ENCODE data around the gene GGTLC1. TPM values are rescaled to one million over a fixed set of nuclear protein-coding genes. Genes with fewer than 3 reads are reported as not detected.
"Not testable (repeated sequence)": the region's sequence is repeated elsewhere in the genome, so short reads cannot be mapped to it uniquely, and the experiment has no call there.

GGTLC1 gene
- total and polyA plus RNA-seq, 2 donors from 2014 or later: not detected

- H3K4me3 ChIP-seq (ENCODE audit: low read length in 3 of 3): no peak overlapping the region
- intact Hi-C loops (cut with DNase I): no loop called here
- H3K9me3 ChIP-seq (ENCODE audit: control insufficient read depth in 2 of 3, insufficient read depth in 1 of 3, low read length in 3 of 3): peaks cover 0 to 2% (median 0%) of the 10 kb centered on the region in 3 donors
- H3K27ac ChIP-seq (ENCODE audit: low read depth in 2 of 2, low read length in 2 of 2): no peak overlapping the region
- no peaks in the 10 kb centered on the region for H3K4me1 ChIP-seq (ENCODE audit: control insufficient read depth in 2 of 3, insufficient read depth in 2 of 3, low read depth in 1 of 3, low read length in 3 of 3)
- no peak overlapping the region for H3K9ac ChIP-seq (ENCODE audit: low read length in 3 of 3)
- no peaks in the 10 kb centered on the region for H3K36me3 ChIP-seq (ENCODE audit: control insufficient read depth in 2 of 3, insufficient read depth in 3 of 3, low read length in 3 of 3)
- H3K27me3 ChIP-seq (ENCODE audit: control insufficient read depth, insufficient read depth, low read length): peaks cover 2% of the 10 kb centered on the region
- FAIRE-seq (no peak), DNase-seq (no peak)
- TF ChIP-seq CTCF (IDR thresholded peaks at IDR 0.05; ENCODE audit: borderline replicate concordance, extremely low read depth, insufficient read depth): no peak
Measured at GRCh38 chr20:23998844-23999243, 10.3 kb upstream of the GGTLC1 start.

GRCh38 chr20:23998392-23998791, 9.8 kb upstream of the GGTLC1 start:
- no peaks in the 10 kb centered on the region for H3K4me1 ChIP-seq (ENCODE audit: control insufficient read depth in 2 of 3, insufficient read depth in 2 of 3, low read depth in 1 of 3, low read length in 3 of 3)
- no peak for TF ChIP-seq CTCF (IDR thresholded peaks at IDR 0.05; ENCODE audit: borderline replicate concordance, extremely low read depth, insufficient read depth)
- DNase-seq (no peak), FAIRE-seq (no peak)
- H3K9ac ChIP-seq (ENCODE audit: low read length in 3 of 3): no peak overlapping the region
- peaks cover 0 to 2% (median 0%) of the 10 kb centered on the region in 3 donors for H3K9me3 ChIP-seq (ENCODE audit: control insufficient read depth in 2 of 3, insufficient read depth in 1 of 3, low read length in 3 of 3)
- peaks cover 2% of the 10 kb centered on the region for H3K27me3 ChIP-seq (ENCODE audit: control insufficient read depth, insufficient read depth, low read length)
- H3K27ac ChIP-seq (ENCODE audit: low read depth in 2 of 2, low read length in 2 of 2): no peak overlapping the region
- intact Hi-C loops (cut with DNase I): no loop called here
- H3K4me3 ChIP-seq (ENCODE audit: low read length in 3 of 3): no peak overlapping the region
- no peaks in the 10 kb centered on the region for H3K36me3 ChIP-seq (ENCODE audit: control insufficient read depth in 2 of 3, insufficient read depth in 3 of 3, low read length in 3 of 3)

GRCh38 chr20:23995905-23996666, 7.5 kb upstream of the GGTLC1 start:
- TF ChIP-seq CTCF (IDR thresholded peaks at IDR 0.05; ENCODE audit: borderline replicate concordance, extremely low read depth, insufficient read depth): peak; percentile 75
- no peak overlapping the region for H3K4me3 ChIP-seq (ENCODE audit: low read length in 3 of 3)
- no peak overlapping the region for H3K9ac ChIP-seq (ENCODE audit: low read length in 3 of 3)
- H3K27me3 ChIP-seq (ENCODE audit: control insufficient read depth, insufficient read depth, low read length): no peaks in the 10 kb centered on the region
- no peaks in the 10 kb centered on the region for H3K4me1 ChIP-seq (ENCODE audit: control insufficient read depth in 2 of 3, insufficient read depth in 2 of 3, low read depth in 1 of 3, low read length in 3 of 3)
- H3K9me3 ChIP-seq (ENCODE audit: control insufficient read depth in 2 of 3, insufficient read depth in 1 of 3, low read length in 3 of 3): no peaks in the 10 kb centered on the region
- H3K27ac ChIP-seq (ENCODE audit: low read depth in 2 of 2, low read length in 2 of 2): no peak overlapping the region
- H3K36me3 ChIP-seq (ENCODE audit: control insufficient read depth in 2 of 3, insufficient read depth in 3 of 3, low read length in 3 of 3): no peaks in the 10 kb centered on the region
- intact Hi-C loops (cut with DNase I): no loop called here
- peak; percentile 100 for FAIRE-seq
- DNase-seq: peak in 3 of 5 donors; percentile 49 to 66 (median 50)

GRCh38 chr20:23995291-23995690, 6.7 kb upstream of the GGTLC1 start:
- H3K27ac ChIP-seq (ENCODE audit: low read depth in 2 of 2, low read length in 2 of 2); H3K27me3 ChIP-seq (ENCODE audit: control insufficient read depth, insufficient read depth, low read length); intact Hi-C loops (cut with DNase I); H3K4me1 ChIP-seq (ENCODE audit: control insufficient read depth in 2 of 3, insufficient read depth in 2 of 3, low read depth in 1 of 3, low read length in 3 of 3); H3K9ac ChIP-seq (ENCODE audit: low read length in 3 of 3); H3K4me3 ChIP-seq (ENCODE audit: low read length in 3 of 3); FAIRE-seq; H3K36me3 ChIP-seq (ENCODE audit: control insufficient read depth in 2 of 3, insufficient read depth in 3 of 3, low read length in 3 of 3); H3K9me3 ChIP-seq (ENCODE audit: control insufficient read depth in 2 of 3, insufficient read depth in 1 of 3, low read length in 3 of 3): not testable (repeated sequence)
- peak in 1 of 5 donors; percentile 52 for DNase-seq

GRCh38 chr20:23994001-23994633, 5.5 kb upstream of the GGTLC1 start:
- H3K27me3 ChIP-seq (ENCODE audit: control insufficient read depth, insufficient read depth, low read length); intact Hi-C loops (cut with DNase I); H3K9ac ChIP-seq (ENCODE audit: low read length in 3 of 3); H3K4me3 ChIP-seq (ENCODE audit: low read length in 3 of 3); FAIRE-seq; H3K36me3 ChIP-seq (ENCODE audit: control insufficient read depth in 2 of 3, insufficient read depth in 3 of 3, low read length in 3 of 3); H3K9me3 ChIP-seq (ENCODE audit: control insufficient read depth in 2 of 3, insufficient read depth in 1 of 3, low read length in 3 of 3); H3K4me1 ChIP-seq (ENCODE audit: control insufficient read depth in 2 of 3, insufficient read depth in 2 of 3, low read depth in 1 of 3, low read length in 3 of 3); H3K27ac ChIP-seq (ENCODE audit: low read depth in 2 of 2, low read length in 2 of 2): not testable (repeated sequence)
- DNase-seq: peak in 1 of 5 donors; percentile 28

- H3K36me3 ChIP-seq (ENCODE audit: control insufficient read depth in 2 of 3, insufficient read depth in 3 of 3, low read length in 3 of 3); H3K9me3 ChIP-seq (ENCODE audit: control insufficient read depth in 2 of 3, insufficient read depth in 1 of 3, low read length in 3 of 3); H3K4me1 ChIP-seq (ENCODE audit: control insufficient read depth in 2 of 3, insufficient read depth in 2 of 3, low read depth in 1 of 3, low read length in 3 of 3); H3K27ac ChIP-seq (ENCODE audit: low read depth in 2 of 2, low read length in 2 of 2); FAIRE-seq; H3K27me3 ChIP-seq (ENCODE audit: control insufficient read depth, insufficient read depth, low read length); intact Hi-C loops (cut with DNase I); H3K9ac ChIP-seq (ENCODE audit: low read length in 3 of 3); H3K4me3 ChIP-seq (ENCODE audit: low read length in 3 of 3): not testable (repeated sequence)
- peak in 1 of 5 donors; percentile 27 for DNase-seq
Measured at GRCh38 chr20:23993440-23993839, 4.9 kb upstream of the GGTLC1 start.
